B cell (primary cell): ENCODE data around the gene ADAMTSL2. TPM values are rescaled to one million over a fixed set of nuclear protein-coding genes. Genes with fewer than 3 reads are reported as not detected.

Source experiments
- ATAC-seq: fragments of 200-7000 bp; cut with Tn5 transposase; one replicate; pipeline ENCODE4 v1.10.0; 2021; ENCODE audit warnings: low read depth, mild to moderate bottlenecking, moderate number of reproducible peaks, moderate library complexity
- CTCF ChIA-PET: fragments of 350-600 bp; sonication (Branson Sonifier 250); formaldehyde crosslinking; loops from one replicate; lab custom pipeline; 2021; ENCODE audit warnings: antibody characterized with exemption, inconsistent platforms; lab: Charles Lee
- POLR2A ChIA-PET: fragments of 350-600 bp; sonication (Branson Sonifier 250); formaldehyde crosslinking; loops from one replicate; lab custom pipeline; 2021; ENCODE audit warnings: antibody characterized with exemption; lab: Charles Lee
- DNase-seq: peaks from one replicate; pipeline ENCODE4 v3.0.0; 2013
- H2AFZ ChIP-seq: 2 replicates; pipeline ENCODE4 v1.6.1; 2012; ENCODE audit warnings: mild to moderate bottlenecking, low read depth, low read length; ENCODE audit not compliant: insufficient read depth, poor library complexity, severe bottlenecking
- H3K27ac ChIP-seq, 2 donors: 1 replicate in 1 of 2; 2 replicates in 1 of 2; pipeline ENCODE4 v1.5.1; 2012 to 2013; ENCODE audit warnings: low read length in 2 of 2, mild to moderate bottlenecking in 2 of 2, moderate library complexity in 1 of 2
- H3K27me3 ChIP-seq, 4 experiments: fragments of 200-600 bp in 1 of 4; sonication (generic) in 1 of 4; replicated peaks in 1 of 4; 1 replicate in 2 of 4; 2 replicates in 2 of 4; pipeline versions ENCODE4 v1.6.1 to v1.7.0; 2013 to 2016; ENCODE audit warnings: low read length in 3 of 4, mild to moderate bottlenecking in 2 of 4, mixed read lengths in 1 of 4, moderate library complexity in 1 of 4; ENCODE audit not compliant: insufficient read depth in 4 of 4, control insufficient read depth in 3 of 4; ENCODE audit errors: control extremely low read depth in 1 of 4
- H3K36me3 ChIP-seq, 2 experiments: replicated peaks in 1 of 2; 1 replicate in 1 of 2; 2 replicates in 1 of 2; pipeline versions ENCODE4 v1.6.1 to v1.7.1; 2013; ENCODE audit warnings: low read length in 1 of 2; ENCODE audit not compliant: insufficient read depth in 2 of 2, control insufficient read depth in 1 of 2; ENCODE audit errors: control extremely low read depth in 1 of 2, extremely low read depth in 1 of 2
- H3K4me1 ChIP-seq, 2 donors: fragments of 200-600 bp in 1 of 2; sonication (generic) in 1 of 2; 1 replicate in 1 of 2; 2 replicates in 1 of 2; pipeline versions ENCODE4 v1.5.1 to v1.6.1; 2013 to 2017; ENCODE audit warnings: low read length in 2 of 2; ENCODE audit not compliant: control insufficient read depth in 2 of 2, insufficient read depth in 2 of 2
- H3K4me2 ChIP-seq: replicated peaks from 2 replicates; pipeline ENCODE3; 2012; ENCODE audit warnings: mild to moderate bottlenecking, low read depth, low read length; ENCODE audit not compliant: poor library complexity, severe bottlenecking
- H3K4me3 ChIP-seq, 5 experiments: fragments of 200-600 bp in 1 of 5; sonication (generic) in 1 of 5; 1 replicate in 3 of 5; 2 replicates in 2 of 5; pipeline versions ENCODE4 v1.5.1 to v1.7.0; 2011 to 2016; ENCODE audit warnings: low read length in 4 of 5, mild to moderate bottlenecking in 4 of 5, low read depth in 2 of 5, control low read depth in 1 of 5, moderate library complexity in 1 of 5; ENCODE audit not compliant: insufficient read depth in 1 of 5; ENCODE audit errors: control extremely low read depth in 1 of 5, extremely low read depth in 1 of 5
- H3K79me2 ChIP-seq: fragments of 200-600 bp; sonication (generic); one replicate; pipeline ENCODE4 v1.6.0; 2016; ENCODE audit warnings: low read length; ENCODE audit not compliant: control insufficient read depth, insufficient read depth
- H3K9ac ChIP-seq: fragments of 200-600 bp; sonication (generic); 2 replicates; pipeline ENCODE4 v1.6.1; 2017; ENCODE audit warnings: mild to moderate bottlenecking, low read length, moderate library complexity
- H3K9me3 ChIP-seq, 3 donors: one replicate each; pipeline versions ENCODE4 v1.6.1 to v1.7.1; 2013; ENCODE audit warnings: low read length in 2 of 3; ENCODE audit not compliant: control insufficient read depth in 2 of 3, insufficient read depth in 1 of 3; ENCODE audit errors: control extremely low read depth in 1 of 3
- H4K20me1 ChIP-seq: 2 replicates; pipeline ENCODE4 v1.6.0; 2012; ENCODE audit warnings: mild to moderate bottlenecking, low read length; ENCODE audit not compliant: insufficient read depth, control insufficient read depth, poor library complexity, severe bottlenecking
- H3K27ac Mint-ChIP-seq: one replicate; pipeline ENCODE4 v1.8.0; 2021; ENCODE audit warnings: mixed read lengths
- H3K27me3 Mint-ChIP-seq: one replicate; pipeline ENCODE4 v1.8.0; 2021; ENCODE audit warnings: mixed read lengths
- H3K4me1 Mint-ChIP-seq: one replicate; pipeline ENCODE4 v1.8.0; 2021; ENCODE audit warnings: mixed read lengths
- H3K4me3 Mint-ChIP-seq: one replicate; pipeline ENCODE4 v1.8.0; 2021; ENCODE audit warnings: mixed read lengths
- H3K9me3 Mint-ChIP-seq: one replicate; pipeline ENCODE4 v1.8.0; 2022; ENCODE audit warnings: mixed read lengths; ENCODE audit not compliant: insufficient read depth
- CTCF ChIP-seq: fragments of 200-600 bp; IDR thresholded peaks from one replicate; pipeline ENCODE4 v1.8.0; 2022; ENCODE audit warnings: antibody characterized with exemption, mild to moderate bottlenecking
- EZH2 ChIP-seq: IDR thresholded peaks from 2 replicates; pipeline ENCODE4 v1.6.1; 2012; ENCODE audit warnings: borderline replicate concordance, low read depth, mild to moderate bottlenecking, moderate library complexity, low read length; ENCODE audit not compliant: insufficient read depth, poor library complexity, severe bottlenecking
- WGBS: methylation state at CpG from one replicate; pipeline ENCODE4 v1.1.5; 2013; ENCODE audit warnings: missing lambda C conversion rate; ENCODE audit not compliant: insufficient coverage; 5-methylcytosine and 5-hydroxymethylcytosine counted together
- intact Hi-C: fragments of 100-400 bp; cut with micrococcal nuclease; formaldehyde crosslinking; loops from one replicate; pipeline ENCODE4 v1.10.0; 2022
- polyA minus RNA-seq: library from RNA; depleted of rRNA, polyadenylated mRNA; stranded (reverse); fragments of >200 nt; gene quantifications from 2 replicates; pipeline ENCODE4 v1.2.3, GENCODE V29; 2012
- polyA plus RNA-seq: library from polyadenylated mRNA; depleted of rRNA; stranded (reverse); fragments of >200 nt; gene quantifications from 2 replicates; pipeline ENCODE4 v1.2.3, GENCODE V29; 2012
- total RNA-seq, 2 donors: library from RNA; stranded (reverse); fragments of 120-200 nt in 1 of 2; gene quantifications; 1 replicate in 1 of 2; 2 replicates in 1 of 2; pipeline versions ENCODE4 v1.2.3 to v1.2.4, GENCODE V29; 2013 to 2022

Gene ADAMTSL2
- total RNA-seq = not detected in 2 replicates
- 0.07 TPM for total RNA-seq (2013)
- 0.03 TPM in 1 of 2 replicates, not detected in the other for polyA plus RNA-seq
- not detected in 2 replicates for polyA minus RNA-seq

- H3K4me2 ChIP-seq = peak within 1 kb of the TSS; percentile 43
- DNase-seq (no peak), ATAC-seq (no peak)
- Mint-ChIP-seq H3K27ac (peak within 1 kb of the TSS; percentile 15), H3K4me1 (peaks cover 17% of the 10 kb centered on the region), H3K9me3 (no peaks in the 10 kb centered on the region), H3K4me3 (peak within 1 kb of the TSS; percentile 29), H3K27me3 (peaks cover 34% of the 10 kb centered on the region)
- TF ChIP-seq CTCF = no peak
- TF ChIP-seq EZH2 = no peak
- H3K27me3 ChIP-seq = peaks cover 0 to 62% (median 13%) of the 10 kb centered on the region in 4 experiments
- no peaks in the 10 kb centered on the region for H3K79me2 ChIP-seq
- no peak within 1 kb of the TSS for H3K4me3 ChIP-seq
- H2AFZ ChIP-seq = no peak within 1 kb of the TSS
- intact Hi-C loops = loop anchor here (5.0 kb wide), 3 partner anchors 193 to 563 kb away; partner anchors contain the start of gene VAV2
- CTCF ChIA-PET = no interaction called here
- H4K20me1 ChIP-seq = no peaks in the 10 kb centered on the region
- H3K9me3 ChIP-seq = peaks cover 0 to 3% (median 0%) of the 10 kb centered on the region in 3 donors
- no peaks in the 10 kb centered on the region for H3K36me3 ChIP-seq
- H3K9ac ChIP-seq = no peak within 1 kb of the TSS
- peaks cover 7 to 18% of the 10 kb centered on the region in 2 donors for H3K4me1 ChIP-seq
- H3K27ac ChIP-seq = no peak within 1 kb of the TSS
- 7% methylated on average over 58 of the region's 70 CpGs for WGBS
- POLR2A ChIA-PET = no interaction called here
Measured at GRCh38 chr9:133534346-133535291, at the start of gene ADAMTSL2. TSS of gene ADAMTSL2 (plus strand) at chr9:133534704. CDS start at chr9:133536713, 2,009 bp downstream.
